CD14-positive monocyte (primary cell): ENCODE results near the gene IVD. TPM values are rescaled to one million over a fixed set of nuclear protein-coding genes. Genes with fewer than 3 reads are reported as not detected.

ENCODE experiments used
- DNase-seq, 3 donors: peaks; one replicate each; pipeline ENCODE4 v3.0.0-alpha.2; 2011 to 2022
- H2AFZ ChIP-seq: 2 replicates; pipeline ENCODE4 v1.6.0; 2012; ENCODE audit warnings: mild to moderate bottlenecking, low read depth, low read length, inconsistent platforms; ENCODE audit not compliant: insufficient read depth, poor library complexity, severe bottlenecking
- H3K27ac ChIP-seq, 2 donors: 1 replicate in 1 of 2; 2 replicates in 1 of 2; pipeline ENCODE4 v1.5.1; 2012 to 2013; ENCODE audit warnings: low read length in 2 of 2, control low read depth in 1 of 2, inconsistent platforms in 1 of 2, low read depth in 1 of 2, mild to moderate bottlenecking in 1 of 2
- H3K27me3 ChIP-seq, 2 donors: one replicate each; pipeline versions ENCODE4 v1.6.0 to v1.6.1; 2011 to 2013; ENCODE audit warnings: low read length in 2 of 2; ENCODE audit not compliant: control insufficient read depth in 2 of 2, insufficient read depth in 2 of 2
- H3K36me3 ChIP-seq, 2 donors: replicated peaks in 1 of 2; 1 replicate in 1 of 2; 2 replicates in 1 of 2; pipeline versions ENCODE4 v1.5.1 to v1.6.1; 2012 to 2013; ENCODE audit warnings: low read length in 2 of 2, control low read depth in 1 of 2, inconsistent platforms in 1 of 2, mild to moderate bottlenecking in 1 of 2; ENCODE audit not compliant: insufficient read depth in 2 of 2, control insufficient read depth in 1 of 2
- H3K4me1 ChIP-seq, 2 donors: 1 replicate in 1 of 2; 2 replicates in 1 of 2; pipeline versions ENCODE4 v1.5.1 to v1.6.1; 2012 to 2013; ENCODE audit warnings: low read length in 2 of 2, control low read depth in 1 of 2, inconsistent platforms in 1 of 2, mild to moderate bottlenecking in 1 of 2, moderate library complexity in 1 of 2; ENCODE audit not compliant: insufficient read depth in 2 of 2, control insufficient read depth in 1 of 2
- H3K4me2 ChIP-seq: replicated peaks from 2 replicates; pipeline ENCODE3; 2012; ENCODE audit warnings: low read length, moderate library complexity, mild to moderate bottlenecking; ENCODE audit not compliant: poor library complexity, severe bottlenecking; ENCODE audit errors: extremely low read depth
- H3K4me3 ChIP-seq, 3 experiments: fragments of 200-600 bp in 1 of 3; sonication (generic) in 1 of 3; replicated peaks in 1 of 3; 1 replicate in 2 of 3; 2 replicates in 1 of 3; pipeline ENCODE4 v1.5.1; 2011 to 2013; ENCODE audit warnings: low read length in 3 of 3, mild to moderate bottlenecking in 3 of 3, control low read depth in 2 of 3, low read depth in 2 of 3, inconsistent platforms in 1 of 3, moderate library complexity in 1 of 3
- H3K79me2 ChIP-seq: 2 replicates; pipeline ENCODE4 v1.6.0; 2012; ENCODE audit warnings: mild to moderate bottlenecking, control low read depth, inconsistent platforms, low read length, moderate library complexity; ENCODE audit not compliant: insufficient read depth
- H3K9ac ChIP-seq: 2 replicates; pipeline ENCODE4 v1.6.0; 2017; ENCODE audit warnings: low read length, mild to moderate bottlenecking; ENCODE audit not compliant: insufficient read depth, poor library complexity, severe bottlenecking
- H3K9me3 ChIP-seq, 2 donors: replicated peaks in 1 of 2; 1 replicate in 1 of 2; 2 replicates in 1 of 2; pipeline versions ENCODE4 v1.5.1 to v1.6.1; 2012 to 2013; ENCODE audit warnings: low read length in 2 of 2, control low read depth in 1 of 2; ENCODE audit not compliant: control insufficient read depth in 1 of 2, insufficient read depth in 1 of 2
- H4K20me1 ChIP-seq: 2 replicates; pipeline ENCODE4 v1.6.0; 2012; ENCODE audit warnings: mild to moderate bottlenecking, low read length, control low read depth, moderate library complexity; ENCODE audit not compliant: insufficient read depth
- H3K27ac Mint-ChIP-seq, 7 donors: one replicate each; pipeline ENCODE4 v1.8.0; 2020; ENCODE audit warnings: mild to moderate bottlenecking in 7 of 7, mixed read lengths in 7 of 7, moderate library complexity in 6 of 7, inconsistent platforms in 2 of 7
- H3K27me3 Mint-ChIP-seq, 3 donors: one replicate each; pipeline ENCODE4 v1.8.0; 2021 to 2022; ENCODE audit warnings: low read depth in 3 of 3, mild to moderate bottlenecking in 3 of 3, mixed read lengths in 3 of 3, moderate library complexity in 3 of 3, inconsistent platforms in 1 of 3
- H3K36me3 Mint-ChIP-seq, 2 donors: one replicate each; pipeline ENCODE4 v1.8.0; 2020; ENCODE audit warnings: mixed read lengths in 2 of 2, inconsistent platforms in 1 of 2, mild to moderate bottlenecking in 1 of 2
- H3K4me1 Mint-ChIP-seq: one replicate; pipeline ENCODE4 v1.8.0; 2020; ENCODE audit warnings: mild to moderate bottlenecking, mixed read lengths
- H3K4me3 Mint-ChIP-seq, 2 donors: one replicate each; pipeline ENCODE4 v1.8.0; 2020; ENCODE audit warnings: mild to moderate bottlenecking in 2 of 2, mixed read lengths in 2 of 2, moderate library complexity in 1 of 2
- H3K9me3 Mint-ChIP-seq, 7 donors: one replicate each; pipeline ENCODE4 v1.8.0; 2020 to 2022; ENCODE audit warnings: mixed read lengths in 7 of 7, mild to moderate bottlenecking in 6 of 7, moderate library complexity in 6 of 7, inconsistent platforms in 2 of 7
- WGBS: methylation state at CpG from one replicate; pipeline ENCODE4 v1.1.5; 2013; ENCODE audit warnings: missing lambda C conversion rate; ENCODE audit not compliant: insufficient coverage; 5-methylcytosine and 5-hydroxymethylcytosine counted together
- intact Hi-C, 2 donors: fragments of 100-400 bp; cut with micrococcal nuclease; formaldehyde crosslinking; loops; one replicate each; pipeline versions ENCODE4 v1.15.0 to v1.15.1; 2023
- polyA plus RNA-seq, 3 donors: library from polyadenylated mRNA; depleted of rRNA in 1 of 3; unstranded in 2 of 3; stranded (reverse) in 1 of 3; fragments of 300-500 nt in 2 of 3; fragments of >200 nt in 1 of 3; fragmentation: Illumina TruSeq in 2 of 3; gene quantifications; 1 replicate in 2 of 3; 2 replicates in 1 of 3; pipeline ENCODE4 v1.2.3, GENCODE V29; 2012 to 2021
- TF ChIP-seq, protein P1 (sequence below): fragments of 200-600 bp; IDR thresholded peaks from one replicate; pipeline ENCODE4 v1.8.0; 2022; ENCODE audit warnings: antibody characterized with exemption, mild to moderate bottlenecking

IVD gene
- polyA plus RNA-seq, 3 donors, result 28.6 to 46.3 (median 31.3) TPM

DNA sequence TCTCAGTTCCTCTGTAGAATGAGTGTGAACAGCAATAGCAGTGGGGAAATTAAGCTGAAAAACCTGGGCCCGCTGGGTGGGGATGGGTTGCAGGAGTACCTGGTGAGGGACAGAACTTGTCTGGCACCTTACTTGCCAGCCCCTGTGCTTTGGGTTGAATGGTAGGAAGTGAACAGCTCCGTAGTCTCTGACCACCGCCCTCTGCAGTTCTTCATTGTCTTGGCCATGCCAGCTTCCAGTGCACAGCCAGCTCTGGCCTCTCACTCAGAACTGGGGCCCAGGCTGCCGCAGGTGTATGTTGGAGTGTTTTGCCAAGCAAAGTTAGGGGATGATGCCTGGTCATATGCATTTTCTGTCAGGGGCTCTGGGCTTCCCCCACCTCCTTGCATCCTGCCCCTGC, 51.1 kb downstream of the IVD start:
- no peaks in the 10 kb centered on the region for H3K27me3 ChIP-seq
- no peak overlapping the region for H2AFZ ChIP-seq
- no peak overlapping the region for H3K4me3 ChIP-seq
- Mint-ChIP-seq H3K27ac (no peak overlapping the region), H3K9me3 (no peaks in the 10 kb centered on the region), H3K4me1 (peaks cover 47% of the 10 kb centered on the region), H3K4me3 (no peak overlapping the region), H3K27me3 (peaks cover 0 to 2% (median 0%) of the 10 kb centered on the region in 3 donors), H3K36me3 (peaks cover 12 to 27% of the 10 kb centered on the region in 2 donors)
- H3K4me1 ChIP-seq, result peaks cover 19 to 31% of the 10 kb centered on the region in 2 donors
- intact Hi-C loops, result no loop called here
- peaks cover 80% of the 10 kb centered on the region for H4K20me1 ChIP-seq
- 81% methylated on average over 3 of the region's 4 CpGs for WGBS
- no peak for DNase-seq
- no peak overlapping the region for H3K27ac ChIP-seq
- peaks cover 48% of the 10 kb centered on the region for H3K79me2 ChIP-seq
- TF ChIP-seq, protein P1, sequence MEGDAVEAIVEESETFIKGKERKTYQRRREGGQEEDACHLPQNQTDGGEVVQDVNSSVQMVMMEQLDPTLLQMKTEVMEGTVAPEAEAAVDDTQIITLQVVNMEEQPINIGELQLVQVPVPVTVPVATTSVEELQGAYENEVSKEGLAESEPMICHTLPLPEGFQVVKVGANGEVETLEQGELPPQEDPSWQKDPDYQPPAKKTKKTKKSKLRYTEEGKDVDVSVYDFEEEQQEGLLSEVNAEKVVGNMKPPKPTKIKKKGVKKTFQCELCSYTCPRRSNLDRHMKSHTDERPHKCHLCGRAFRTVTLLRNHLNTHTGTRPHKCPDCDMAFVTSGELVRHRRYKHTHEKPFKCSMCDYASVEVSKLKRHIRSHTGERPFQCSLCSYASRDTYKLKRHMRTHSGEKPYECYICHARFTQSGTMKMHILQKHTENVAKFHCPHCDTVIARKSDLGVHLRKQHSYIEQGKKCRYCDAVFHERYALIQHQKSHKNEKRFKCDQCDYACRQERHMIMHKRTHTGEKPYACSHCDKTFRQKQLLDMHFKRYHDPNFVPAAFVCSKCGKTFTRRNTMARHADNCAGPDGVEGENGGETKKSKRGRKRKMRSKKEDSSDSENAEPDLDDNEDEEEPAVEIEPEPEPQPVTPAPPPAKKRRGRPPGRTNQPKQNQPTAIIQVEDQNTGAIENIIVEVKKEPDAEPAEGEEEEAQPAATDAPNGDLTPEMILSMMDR, result no peak
- H3K36me3 ChIP-seq, result peaks cover 14 to 27% of the 10 kb centered on the region in 2 donors
- no peak overlapping the region for H3K9ac ChIP-seq
- no peaks in the 10 kb centered on the region for H3K9me3 ChIP-seq
- no peak overlapping the region for H3K4me2 ChIP-seq

DNA sequence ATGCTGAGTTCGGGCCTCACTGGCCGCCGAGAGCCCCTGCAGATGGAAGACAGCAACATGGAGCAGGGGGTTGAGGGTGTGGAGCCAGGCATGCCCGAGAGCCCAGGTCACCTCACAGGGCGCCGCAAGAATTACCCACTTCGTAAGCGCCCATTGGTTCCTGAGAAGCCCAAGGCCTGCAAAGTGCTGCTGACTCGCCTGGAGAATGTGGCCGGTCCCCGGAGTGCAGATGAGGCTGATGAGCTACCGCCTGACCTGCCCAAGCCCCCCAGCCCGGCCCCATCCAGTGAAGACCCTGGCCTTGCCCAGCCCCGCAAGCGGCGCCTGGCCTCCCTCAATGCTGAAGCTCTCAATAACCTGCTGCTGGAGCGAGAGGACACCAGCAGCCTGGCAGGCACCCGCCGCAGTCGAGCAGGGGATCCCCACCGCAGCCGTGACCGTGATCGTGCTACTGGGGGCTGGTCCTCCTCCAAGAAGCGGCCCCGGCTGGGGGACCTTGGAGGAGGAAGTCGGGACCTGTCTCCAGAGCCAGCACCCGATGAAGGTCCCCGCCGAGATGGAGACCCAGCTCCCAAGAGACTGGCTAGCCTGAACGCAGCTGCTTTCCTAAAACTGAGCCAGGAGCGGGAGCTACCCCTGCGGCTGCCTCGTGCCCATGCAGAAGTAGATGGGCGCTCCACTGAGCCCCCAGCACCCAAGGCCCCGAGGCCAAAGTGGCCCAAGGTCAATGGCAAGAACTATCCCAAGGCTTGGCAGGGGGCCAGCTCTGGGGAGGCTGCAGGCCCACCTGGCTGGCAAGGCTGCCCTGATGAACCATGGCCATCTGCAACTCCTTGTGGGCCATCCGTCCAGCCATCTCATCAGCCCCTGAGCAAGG, 53.1 kb downstream of the IVD start:
- H3K27ac Mint-ChIP-seq, result no peak overlapping the region

More for the DNA sequence above, 53.1 kb downstream of the IVD start:
- H2AFZ ChIP-seq, result no peak overlapping the region
- TF ChIP-seq, protein P1, result no peak
- H3K9me3 Mint-ChIP-seq, result no peaks in the 10 kb centered on the region
- peaks cover 27% of the 10 kb centered on the region for H3K4me1 Mint-ChIP-seq
- H3K4me1 ChIP-seq, result peaks cover 19% of the 10 kb centered on the region in 2 donors
- H3K4me3 ChIP-seq, result no peak overlapping the region
- H3K4me2 ChIP-seq, result no peak overlapping the region
- 97% methylated on average over 37 of the region's 37 CpGs for WGBS
- intact Hi-C loops, result no loop called here
- H3K4me3 Mint-ChIP-seq, result no peak overlapping the region
- peaks cover 60% of the 10 kb centered on the region for H4K20me1 ChIP-seq
- H3K36me3 ChIP-seq, result peaks cover 26 to 42% of the 10 kb centered on the region in 2 donors
- H3K27me3 Mint-ChIP-seq, result peaks cover 0 to 2% (median 0%) of the 10 kb centered on the region in 3 donors
- H3K9me3 ChIP-seq, result no peaks in the 10 kb centered on the region
- peaks cover 38% of the 10 kb centered on the region for H3K79me2 ChIP-seq
- H3K27ac ChIP-seq, result no peak overlapping the region
- DNase-seq, result no peak
- no peak overlapping the region for H3K9ac ChIP-seq
- no peaks in the 10 kb centered on the region for H3K27me3 ChIP-seq
- H3K36me3 Mint-ChIP-seq, result peaks cover 21 to 45% of the 10 kb centered on the region in 2 donors
